GM23338 (cell line): ENCODE results near the gene MAP7D1. TPM values are rescaled to one million over a fixed set of nuclear protein-coding genes. Genes with fewer than 3 reads are reported as not detected.

Experiments
- ATAC-seq: fragments of 200-7000 bp; cut with Tn5 transposase; 3 replicates; pipeline ENCODE4 v1.9.1; 2020
- DNase-seq: peaks from one replicate; pipeline ENCODE4 v3.0.0-alpha.2; 2015; ENCODE audit warnings: low spot score
- H2AFZ ChIP-seq: fragments of 200-600 bp; sonication (generic); 2 replicates; pipeline ENCODE4 v1.8.0; 2016; ENCODE audit warnings: antibody characterized with exemption, mild to moderate bottlenecking, moderate library complexity
- H3F3A ChIP-seq: fragments of 200-600 bp; sonication (generic); replicated peaks from 2 replicates; pipeline ENCODE4 v1.8.0; 2017; ENCODE audit warnings: antibody characterized with exemption, mixed run types, low read depth
- H3K27ac ChIP-seq: fragments of 200-600 bp; sonication (generic); 2 replicates; pipeline ENCODE4 v1.6.1; 2016; ENCODE audit warnings: low read depth
- H3K27me3 ChIP-seq: fragments of 200-600 bp; sonication (generic); 2 replicates; pipeline ENCODE4 v1.8.0; 2016; ENCODE audit warnings: mild to moderate bottlenecking, mixed run types, moderate library complexity; ENCODE audit not compliant: insufficient read depth
- H3K36me3 ChIP-seq: fragments of 200-600 bp; sonication (generic); 2 replicates; pipeline ENCODE4 v1.8.0; 2016; ENCODE audit warnings: mild to moderate bottlenecking; ENCODE audit not compliant: insufficient read depth
- H3K4me1 ChIP-seq: fragments of 200-600 bp; sonication (generic); 2 replicates; pipeline ENCODE4 v1.8.0; 2016; ENCODE audit warnings: mild to moderate bottlenecking, moderate library complexity; ENCODE audit not compliant: insufficient read depth
- H3K4me2 ChIP-seq: fragments of 200-600 bp; sonication (generic); 2 replicates; pipeline ENCODE4 v1.7.1; 2017; ENCODE audit warnings: mixed run types
- H3K4me3 ChIP-seq: fragments of 200-600 bp; sonication (generic); 2 replicates; pipeline ENCODE4 v1.6.1; 2016; ENCODE audit warnings: mixed run types
- H3K79me2 ChIP-seq: fragments of 200-600 bp; sonication (generic); replicated peaks from 2 replicates; pipeline ENCODE4 v1.8.0; 2017; ENCODE audit warnings: mild to moderate bottlenecking; ENCODE audit not compliant: insufficient read depth
- H3K9me2 ChIP-seq: fragments of 200-600 bp; sonication (generic); 2 replicates; pipeline ENCODE4 v1.8.0; 2017; ENCODE audit not compliant: insufficient read depth
- H4K20me1 ChIP-seq: fragments of 200-600 bp; sonication (generic); replicated peaks from 2 replicates; pipeline ENCODE4 v1.8.0; 2017; ENCODE audit warnings: mild to moderate bottlenecking; ENCODE audit not compliant: insufficient read depth
- H3K27ac Mint-ChIP-seq: 2 replicates; pipeline ENCODE4 v1.8.0; 2020; ENCODE audit warnings: inconsistent platforms, mild to moderate bottlenecking, moderate library complexity, mixed read lengths
- H3K27me3 Mint-ChIP-seq: 3 replicates; pipeline ENCODE4 v1.8.0; 2022; ENCODE audit warnings: low read depth, mild to moderate bottlenecking, moderate library complexity, mixed read lengths, inconsistent platforms; ENCODE audit not compliant: insufficient read depth, poor library complexity
- H3K36me3 Mint-ChIP-seq: 3 replicates; pipeline ENCODE4 v1.8.0; 2021; ENCODE audit warnings: low read depth, mild to moderate bottlenecking, inconsistent platforms, moderate library complexity, mixed read lengths
- H3K4me1 Mint-ChIP-seq: 3 replicates; pipeline ENCODE4 v1.8.0; 2020; ENCODE audit warnings: mild to moderate bottlenecking, inconsistent platforms, mixed read lengths
- H3K4me3 Mint-ChIP-seq: 3 replicates; pipeline ENCODE4 v1.8.0; 2021; ENCODE audit warnings: moderate library complexity, mild to moderate bottlenecking, inconsistent platforms, mixed read lengths
- H3K9me3 Mint-ChIP-seq: 3 replicates; pipeline ENCODE4 v1.8.0; 2020; ENCODE audit warnings: moderate library complexity, mild to moderate bottlenecking, inconsistent platforms, mixed read lengths
- CREB1 ChIP-seq: fragments of 250-450 bp; sonication (Bioruptor Pico); IDR thresholded peaks from 2 replicates; pipeline ENCODE4 v1.5.0; 2020; ENCODE audit warnings: low read depth, mild to moderate bottlenecking, moderate library complexity
- CTCF ChIP-seq, 2 experiments: fragments of 200-600 bp in 1 of 2; sonication (generic) in 1 of 2; conservative IDR thresholded peaks; 2 replicates each; pipeline versions ENCODE4 v1.5.1 to v1.6.1; 2016 to 2017; ENCODE audit warnings: antibody characterized with exemption in 2 of 2, low read depth in 2 of 2, mild to moderate bottlenecking in 2 of 2, moderate library complexity in 1 of 2
- ETS1 ChIP-seq: IDR thresholded peaks from 2 replicates; pipeline ENCODE4 v1.6.1; 2016; ENCODE audit warnings: antibody characterized with exemption
- EZH2 ChIP-seq: fragments of 200-600 bp; sonication (generic); IDR thresholded peaks from one replicate; pipeline ENCODE4 v1.8.0; 2017; ENCODE audit warnings: antibody characterized with exemption, mild to moderate bottlenecking, low read depth; ENCODE audit not compliant: unreplicated experiment
- EZH2phosphoT487 ChIP-seq: fragments of 200-600 bp; sonication (generic); IDR thresholded peaks from one replicate; pipeline ENCODE4 v1.8.1; 2018; ENCODE audit warnings: antibody characterized with exemption; ENCODE audit not compliant: unreplicated experiment
- JUNB ChIP-seq: IDR thresholded peaks from one replicate; pipeline ENCODE4 v1.6.1; 2016; ENCODE audit warnings: antibody characterized with exemption; ENCODE audit not compliant: unreplicated experiment
- NANOG ChIP-seq: IDR thresholded peaks from 2 replicates; pipeline ENCODE4 v1.6.1; 2016; ENCODE audit warnings: antibody characterized with exemption, borderline replicate concordance
- POLR2AphosphoS5 ChIP-seq: IDR thresholded peaks from 2 replicates; pipeline ENCODE4 v1.6.1; 2016; ENCODE audit warnings: antibody characterized with exemption, low read depth
- REST ChIP-seq: IDR thresholded peaks from one replicate; pipeline ENCODE4 v1.6.1; 2018; ENCODE audit warnings: antibody characterized with exemption; ENCODE audit not compliant: unreplicated experiment
- STAT1 ChIP-seq: IDR thresholded peaks from one replicate; pipeline ENCODE4 v1.6.1; 2016; ENCODE audit warnings: antibody characterized with exemption; ENCODE audit not compliant: unreplicated experiment
- ZNF331 ChIP-seq: fragments of 250-450 bp; sonication (Bioruptor Pico); IDR thresholded peaks from 2 replicates; pipeline ENCODE4 v1.5.0; 2020; ENCODE audit warnings: low read depth, mild to moderate bottlenecking, moderate library complexity
- polyA plus RNA-seq: library from polyadenylated mRNA; unstranded; fragments of >200 nt; fragmentation: Nextera tagmentation; extraction: Ambion mirVana; gene quantifications from 2 replicates; pipeline ENCODE4 v1.2.1, GENCODE V29; 2016
- total RNA-seq: library from RNA; depleted of rRNA; stranded (reverse); fragments of >200 nt; shearing (Covaris generic); gene quantifications from 2 replicates; pipeline ENCODE4 v1.2.3, GENCODE V29; 2014

Gene MAP7D1
- total and polyA plus RNA-seq, 2 experiments from 2014 or later: 13.8 to 59.8 TPM

DNA sequence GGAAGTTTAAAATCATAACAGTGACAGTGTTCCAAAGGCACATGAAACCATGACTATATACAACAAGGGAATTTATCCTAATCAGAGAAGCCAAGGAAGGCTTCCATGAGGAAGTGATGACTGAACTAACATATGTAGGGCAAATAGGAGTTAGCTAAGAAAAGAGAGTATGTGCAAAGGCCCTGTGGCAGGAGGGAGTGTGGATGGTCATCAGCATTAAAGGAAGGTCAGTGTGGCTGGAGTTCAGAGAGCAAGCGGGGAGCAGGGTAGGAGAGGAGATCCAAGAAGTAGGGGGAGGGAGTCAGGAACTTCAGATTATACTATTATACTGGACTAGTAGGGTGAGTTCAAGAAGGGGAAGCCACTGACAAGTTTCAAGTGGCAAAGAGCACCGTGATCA, 8.4 kb downstream of the MAP7D1 start:
- Mint-ChIP-seq H3K9me3 (no peaks in the 10 kb centered on the region), H3K27ac (no peak overlapping the region), H3K4me3 (no peak overlapping the region), H3K4me1 (peaks cover 24% of the 10 kb centered on the region), H3K27me3 (peaks cover 8% of the 10 kb centered on the region), H3K36me3 (peaks cover under 1% of the 10 kb centered on the region; the same call in 2 of the 3 replicates)
- Histone ChIP-seq H4K20me1 (peaks cover 13% of the 10 kb centered on the region), H3K9me2 (no peaks in the 10 kb centered on the region), H3K36me3 (no peaks in the 10 kb centered on the region), H3K4me2 (no peak overlapping the region), H3F3A (peaks cover 7% of the 10 kb centered on the region; the same call in 1 of the 2 replicates), H3K4me3 (no peak overlapping the region), H2AFZ (no peak overlapping the region), H3K27ac (no peak overlapping the region), H3K27me3 (no peaks in the 10 kb centered on the region), H3K79me2 (peaks cover 20% of the 10 kb centered on the region), H3K4me1 (peaks cover 13% of the 10 kb centered on the region)
- no peak for TF ChIP-seq CREB1 (CRISPR knock-in tag)
- ATAC-seq: no peak
- DNase-seq: no peak

DNA sequence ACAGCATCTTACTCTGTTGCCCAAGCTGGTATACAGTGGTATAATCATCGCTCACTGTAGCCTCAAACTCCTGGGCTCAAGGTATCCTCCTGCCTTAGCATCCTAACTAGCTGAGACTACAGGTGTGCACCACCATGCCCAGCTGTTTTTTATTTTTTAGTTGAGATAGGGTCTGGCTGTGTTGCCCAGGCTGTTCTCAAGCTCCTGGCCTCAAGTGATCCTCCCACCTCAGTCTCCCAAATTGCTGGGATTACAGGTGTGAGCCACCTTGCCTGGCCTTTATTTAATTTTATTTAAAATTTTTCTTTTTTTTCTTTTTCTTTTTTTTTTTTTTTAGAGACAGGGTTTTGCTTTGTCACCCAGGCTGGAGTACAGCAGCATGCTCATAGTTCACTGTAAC, 9.2 kb downstream of the MAP7D1 start:
- no peak overlapping the region for H3K4me2 ChIP-seq
- H3K79me2 ChIP-seq: peaks cover 20% of the 10 kb centered on the region
- H3K4me3 ChIP-seq: no peak overlapping the region
- no peaks in the 10 kb centered on the region for H3K9me2 ChIP-seq
- H4K20me1 ChIP-seq: peaks cover 13% of the 10 kb centered on the region
- Mint-ChIP-seq H3K4me3 (no peak overlapping the region), H3K36me3 (no peaks in the 10 kb centered on the region; the same call in 1 of the 3 replicates), H3K27me3 (peaks cover 8% of the 10 kb centered on the region), H3K27ac (no peak overlapping the region), H3K4me1 (peaks cover 20% of the 10 kb centered on the region), H3K9me3 (no peaks in the 10 kb centered on the region)
- no peaks in the 10 kb centered on the region for H3K36me3 ChIP-seq
- no peak for DNase-seq
- peaks cover 7% of the 10 kb centered on the region; the same call in 1 of the 2 replicates for H3F3A ChIP-seq
- no peak overlapping the region for H3K27ac ChIP-seq
- no peak for ATAC-seq
- peaks cover 13% of the 10 kb centered on the region for H3K4me1 ChIP-seq
- H2AFZ ChIP-seq: no peak overlapping the region
- H3K27me3 ChIP-seq: no peaks in the 10 kb centered on the region
- TF ChIP-seq EZH2phosphoT487 (no peak), POLR2AphosphoS5 (no peak), ZNF331 (CRISPR knock-in tag) (no peak), REST (no peak), NANOG (no peak), ETS1 (no peak), CREB1 (CRISPR knock-in tag) (no peak), CTCF (conservative IDR thresholded peaks at IDR 0.05; ENCODE audit: low read depth in 2 of 2) (no peak), STAT1 (no peak), JUNB (no peak), EZH2 (no peak)
